Measurements from ENCODE around the gene SIRPD.
"Not testable (repeated sequence)": the region's sequence is repeated elsewhere in the genome, so short reads cannot be mapped to it uniquely, and the experiment has no call there.

SIRPD gene

DNA sequence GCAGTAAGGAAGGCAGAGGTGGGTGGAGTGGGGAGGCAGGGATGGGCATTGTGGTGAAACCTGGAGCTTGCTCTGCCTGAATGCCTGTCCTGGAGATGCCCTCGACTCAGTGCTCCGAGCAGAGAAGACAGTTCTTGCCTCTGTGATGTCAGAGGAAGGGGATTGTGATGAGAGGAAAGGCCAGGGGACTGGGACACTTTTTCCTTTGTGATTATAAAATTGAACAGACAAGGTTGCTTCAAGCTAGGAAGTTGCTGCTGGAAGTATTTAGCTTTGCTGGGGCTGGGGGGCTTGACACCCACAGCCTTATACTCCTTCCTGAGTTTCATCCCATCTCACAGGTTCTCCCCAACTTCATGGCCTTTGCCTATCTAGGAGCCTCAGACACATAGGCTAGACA is at the start of gene SIRPD:
Gene SIRPD, minus strand, starts transcription at position 101 of the 400 bp plus-strand sequence. Its CDS starts 52 bp downstream, at position 49.
- no peak for DNase-seq

DNA sequence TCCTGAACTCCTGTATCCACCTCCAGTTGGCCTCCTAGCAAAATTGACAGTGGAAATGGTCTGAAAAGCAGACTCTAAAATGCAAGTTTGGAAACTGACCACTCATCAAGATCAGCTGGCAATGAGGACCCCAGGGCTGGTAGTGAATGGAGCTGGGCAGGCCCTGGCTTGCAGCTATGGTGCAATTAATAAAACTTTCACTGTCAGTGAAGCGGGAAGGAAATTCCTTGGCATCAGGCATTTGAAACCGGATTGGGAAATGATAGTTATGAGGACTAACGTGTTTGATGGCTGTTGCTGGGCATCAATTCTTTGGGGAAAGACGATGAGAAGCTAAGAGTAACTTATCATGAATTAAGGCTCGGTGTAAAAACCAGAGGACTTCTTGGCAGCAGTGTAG is 43.2 kb upstream of the SIRPD start:
- no peak for DNase-seq

DNA sequence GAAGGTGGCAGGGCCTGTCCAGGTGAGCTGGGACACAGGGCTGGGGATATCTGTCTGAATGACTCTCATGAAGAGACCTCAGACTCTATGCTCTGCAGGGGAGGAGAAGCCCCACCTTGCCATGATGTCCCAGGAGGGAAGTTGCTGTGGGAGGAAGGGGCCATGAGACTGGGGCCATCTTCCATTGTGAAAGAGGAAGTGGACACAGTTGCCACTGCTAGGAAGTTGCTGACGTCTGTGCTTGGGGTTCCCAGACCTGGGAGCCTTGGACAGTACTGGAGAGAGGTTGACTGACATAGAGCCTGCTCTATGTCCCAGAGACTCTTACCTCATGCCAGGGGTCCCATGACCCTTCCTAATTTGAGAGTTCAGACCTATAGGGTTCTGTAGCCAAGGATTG is 37.8 kb upstream of the SIRPD start:
- no peak for DNase-seq

DNA sequence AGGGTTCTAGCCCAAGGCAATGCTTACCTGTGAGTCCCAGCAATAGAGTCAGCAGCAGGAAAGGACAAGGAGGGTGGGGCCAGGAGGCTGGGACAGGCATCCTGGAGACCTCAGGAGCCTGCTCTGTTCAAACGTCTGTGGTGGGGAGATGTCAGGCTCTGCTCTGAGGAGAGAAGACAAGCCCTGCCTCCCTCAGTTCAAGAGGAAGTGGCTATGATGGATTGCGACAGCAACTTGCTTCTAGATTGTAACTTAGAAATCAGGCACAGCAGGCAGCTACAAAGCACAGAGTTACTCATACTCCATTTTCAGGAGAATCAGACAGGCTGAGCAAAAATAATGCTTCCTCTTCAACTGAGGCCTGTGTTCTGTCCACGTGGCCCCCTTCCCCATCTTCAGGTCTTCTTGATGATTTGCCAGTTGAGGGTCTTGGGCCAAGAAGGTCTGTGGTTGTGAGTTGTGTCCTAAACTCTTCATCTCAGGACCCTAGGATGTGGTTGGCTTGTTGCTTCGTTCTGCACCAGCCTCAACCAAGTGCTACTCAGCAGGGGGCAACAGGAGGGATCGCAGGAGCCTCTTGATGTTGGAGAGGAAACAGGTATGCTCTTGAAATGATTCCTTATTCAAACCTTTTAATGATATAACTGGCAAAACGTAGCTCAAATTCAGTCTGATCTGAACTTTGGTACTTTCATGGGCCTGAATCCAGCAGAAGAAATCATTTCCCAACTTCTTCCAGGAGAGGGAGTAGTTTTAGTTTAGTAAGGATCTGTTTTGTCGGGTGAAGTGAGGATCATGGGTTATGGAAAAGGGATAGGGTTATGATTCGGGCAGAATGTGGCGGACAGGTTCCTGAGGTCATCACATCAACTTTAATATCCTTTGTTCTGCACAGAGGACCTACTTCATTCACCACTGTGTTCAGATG is 31.3 kb upstream of the SIRPD start:
- DNase-seq, result no peak

DNA sequence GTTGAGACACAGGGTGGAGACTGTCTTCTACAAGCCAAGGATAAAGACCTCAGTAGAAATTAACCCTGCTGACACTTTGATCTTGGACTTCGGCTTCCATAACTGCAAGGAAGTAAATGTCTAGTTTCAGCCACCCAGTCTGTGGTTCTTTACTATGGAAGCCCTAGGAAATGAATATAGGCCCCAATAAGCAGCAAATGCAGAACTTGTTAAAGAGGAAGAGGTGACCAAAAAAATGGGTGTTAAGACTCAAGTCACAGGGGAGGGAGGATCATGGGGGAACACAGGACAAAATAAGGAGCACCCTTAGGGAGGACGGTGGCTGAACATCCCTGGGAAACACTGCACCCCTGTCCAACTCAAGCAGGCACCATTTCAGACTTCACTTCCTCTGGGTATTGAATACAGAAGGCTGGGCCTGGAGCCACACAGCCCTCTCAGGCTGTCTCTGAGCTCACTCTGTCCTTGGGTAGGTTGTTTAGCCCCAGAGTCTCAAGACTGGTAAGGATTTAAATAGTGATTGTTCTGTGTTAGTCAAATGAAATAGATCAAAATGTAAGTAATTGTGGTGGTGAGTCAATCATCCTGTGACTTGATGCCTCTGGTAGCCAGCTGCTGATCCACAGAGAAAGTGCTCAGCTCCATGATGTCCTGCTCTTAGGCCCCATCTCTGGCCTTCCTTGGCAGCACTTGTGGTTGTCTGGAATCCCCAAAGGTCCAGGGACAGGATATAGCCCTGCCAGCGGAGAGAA is 30.5 kb upstream of the SIRPD start:
- DNase-seq, result no peak

DNA sequence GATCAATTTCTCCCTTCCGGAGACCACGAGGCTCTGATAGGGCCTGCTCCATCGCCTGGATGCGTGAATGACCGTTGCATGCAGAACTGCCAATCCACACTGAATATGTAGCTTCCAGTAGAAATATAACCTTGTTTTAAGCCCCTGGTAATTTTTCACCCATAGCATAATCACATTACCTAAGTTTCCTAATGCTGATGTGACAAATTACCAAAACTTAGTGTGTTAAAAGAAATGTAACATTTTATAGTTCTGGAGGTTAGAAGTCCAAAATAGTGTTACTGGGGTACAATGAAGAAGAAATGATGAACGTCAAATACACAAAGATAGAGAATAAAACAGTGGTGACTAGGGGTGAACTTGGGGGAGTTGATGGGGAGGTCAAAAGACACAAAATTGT is 22.0 kb upstream of the SIRPD start:
- no peak for DNase-seq

DNA sequence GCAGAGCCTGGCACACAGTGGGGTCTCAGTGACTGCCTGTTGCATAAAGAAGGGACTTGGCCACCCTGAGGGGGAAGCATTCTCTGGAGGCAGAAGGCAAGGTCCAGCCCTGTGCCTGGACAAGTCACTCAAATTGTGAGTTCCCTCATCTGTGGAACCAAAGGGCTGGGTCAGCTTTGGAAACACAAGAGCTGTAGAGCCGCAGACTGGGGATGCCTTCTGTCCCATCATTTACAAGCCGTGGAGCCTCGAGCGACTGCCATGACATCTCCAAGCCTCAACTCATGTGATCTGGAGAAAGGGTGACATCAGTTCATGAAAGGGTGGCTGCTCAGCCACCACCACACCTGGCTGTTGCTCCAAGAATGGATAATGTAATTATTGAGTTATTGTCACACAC is 20.4 kb upstream of the SIRPD start:
- DNase-seq, result no peak

DNA sequence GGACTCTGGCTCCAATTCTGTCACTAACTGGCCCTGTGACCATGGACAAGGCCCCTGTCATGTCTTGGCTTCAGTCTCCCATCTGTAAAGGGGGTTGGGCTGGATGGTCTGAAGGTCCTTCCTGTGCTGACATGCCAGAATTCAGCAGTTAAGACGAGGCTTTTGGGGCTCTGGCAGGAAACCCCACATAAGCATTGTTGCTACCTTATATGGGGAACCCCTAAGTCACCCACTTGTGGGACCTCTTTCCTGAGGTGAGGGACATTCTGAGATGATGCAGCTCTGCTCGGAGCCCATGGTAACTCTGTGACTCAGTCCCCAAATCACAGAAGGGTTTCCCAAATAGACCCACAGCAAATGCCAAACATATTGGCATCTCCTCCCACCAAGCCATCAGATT is 19.8 kb upstream of the SIRPD start:
- not testable (repeated sequence) for DNase-seq

DNA sequence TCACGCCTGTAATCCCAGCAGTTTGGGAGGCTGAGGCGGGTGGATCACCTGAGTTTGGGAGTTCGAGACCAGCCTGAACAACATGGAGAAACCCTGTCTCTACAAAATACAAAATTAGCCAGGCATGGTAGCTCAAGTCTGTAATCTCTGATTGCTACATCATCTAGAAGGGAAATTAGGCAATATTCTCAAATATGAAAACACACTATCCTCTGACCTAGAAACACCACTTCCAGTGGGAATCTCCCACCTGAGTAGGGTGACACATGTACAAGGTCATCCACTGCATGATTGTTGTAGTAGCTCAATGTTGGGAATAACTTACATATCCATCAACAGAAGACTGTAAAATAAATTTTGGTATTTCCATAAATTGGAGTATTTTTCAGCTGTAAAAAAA is 19.1 kb upstream of the SIRPD start:
- no peak for DNase-seq

DNA sequence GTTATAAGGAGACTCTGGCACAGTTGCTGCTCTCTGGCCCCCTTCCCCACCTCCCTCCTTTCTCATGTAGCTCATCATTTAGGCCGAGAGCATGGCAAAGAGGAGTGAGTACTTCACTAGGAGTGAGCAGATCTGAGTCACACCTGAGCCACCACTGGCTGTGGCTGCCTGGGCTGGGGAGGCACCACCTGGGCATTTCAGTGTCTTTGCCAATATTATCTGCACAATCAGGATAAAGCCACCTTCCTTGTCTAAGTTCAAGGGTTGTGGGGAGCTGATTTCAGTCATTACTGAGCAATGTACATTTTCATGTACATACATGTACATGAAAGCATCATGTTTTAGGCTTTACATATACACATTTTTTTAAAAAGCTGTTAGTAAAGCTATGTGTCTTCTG is 18.5 kb upstream of the SIRPD start:
- DNase-seq, result not testable (repeated sequence)

DNA sequence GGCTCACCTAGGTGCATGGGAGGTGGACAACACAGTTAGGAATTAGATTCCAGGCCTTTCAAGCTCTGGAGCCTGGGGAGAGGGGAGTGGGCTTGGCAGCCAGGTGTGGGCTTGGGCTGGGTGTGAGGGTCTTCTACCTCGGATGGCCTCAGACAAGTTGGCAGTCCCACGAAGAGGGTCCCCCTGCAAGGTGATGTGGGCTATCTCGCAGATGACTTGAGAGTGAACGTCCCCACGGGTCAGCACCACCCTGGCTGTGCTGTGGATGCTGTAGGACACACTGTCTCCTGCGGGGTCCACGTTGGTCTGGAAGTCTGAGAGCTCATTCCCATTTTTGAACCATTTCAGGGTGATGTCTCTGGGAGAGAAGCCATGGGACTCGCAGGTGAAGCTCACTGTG is 14.1 kb upstream of the SIRPD start:
- not testable (repeated sequence) for DNase-seq

DNA sequence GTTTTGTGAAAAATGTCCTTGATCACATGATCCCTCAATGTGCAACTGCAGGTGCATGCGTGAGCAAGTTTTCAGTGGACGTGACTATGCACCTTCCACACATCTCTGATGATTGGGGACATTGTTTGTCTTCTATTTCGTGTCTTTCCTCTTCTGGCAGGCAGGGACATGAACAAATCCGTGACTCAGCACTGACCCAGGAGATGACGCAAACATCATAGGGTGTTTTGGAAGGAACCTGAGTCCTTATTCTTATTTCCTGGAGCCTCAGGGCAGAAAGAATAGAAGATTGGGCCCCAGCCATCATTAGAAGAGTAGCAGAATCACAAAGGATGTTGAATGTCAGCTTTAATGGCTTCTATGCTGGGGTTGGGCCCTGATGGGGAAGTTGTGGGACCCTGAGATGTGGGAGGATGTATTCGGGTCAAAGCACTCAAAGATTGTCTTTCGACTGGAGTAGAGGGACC is 11.9 kb upstream of the SIRPD start:
- DNase-seq, result peak in 1 of 2 donors; percentile 52

DNA sequence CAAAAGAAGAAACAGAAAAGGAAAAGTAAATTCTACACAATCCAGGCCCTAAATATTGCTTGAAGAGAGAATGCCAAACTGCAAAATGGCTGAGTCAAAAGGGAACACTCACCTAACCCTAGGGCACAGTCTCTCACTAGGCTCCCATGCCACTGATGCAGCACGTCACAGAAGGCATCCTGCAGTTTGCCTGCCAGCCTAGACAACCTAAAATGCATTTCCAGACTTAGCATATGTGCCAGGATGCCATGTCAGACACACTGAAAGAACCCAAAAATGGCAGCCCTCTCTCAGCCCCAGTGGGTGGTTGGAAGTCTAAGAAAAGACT is 10.6 kb upstream of the SIRPD start:
- DNase-seq, result no peak

DNA sequence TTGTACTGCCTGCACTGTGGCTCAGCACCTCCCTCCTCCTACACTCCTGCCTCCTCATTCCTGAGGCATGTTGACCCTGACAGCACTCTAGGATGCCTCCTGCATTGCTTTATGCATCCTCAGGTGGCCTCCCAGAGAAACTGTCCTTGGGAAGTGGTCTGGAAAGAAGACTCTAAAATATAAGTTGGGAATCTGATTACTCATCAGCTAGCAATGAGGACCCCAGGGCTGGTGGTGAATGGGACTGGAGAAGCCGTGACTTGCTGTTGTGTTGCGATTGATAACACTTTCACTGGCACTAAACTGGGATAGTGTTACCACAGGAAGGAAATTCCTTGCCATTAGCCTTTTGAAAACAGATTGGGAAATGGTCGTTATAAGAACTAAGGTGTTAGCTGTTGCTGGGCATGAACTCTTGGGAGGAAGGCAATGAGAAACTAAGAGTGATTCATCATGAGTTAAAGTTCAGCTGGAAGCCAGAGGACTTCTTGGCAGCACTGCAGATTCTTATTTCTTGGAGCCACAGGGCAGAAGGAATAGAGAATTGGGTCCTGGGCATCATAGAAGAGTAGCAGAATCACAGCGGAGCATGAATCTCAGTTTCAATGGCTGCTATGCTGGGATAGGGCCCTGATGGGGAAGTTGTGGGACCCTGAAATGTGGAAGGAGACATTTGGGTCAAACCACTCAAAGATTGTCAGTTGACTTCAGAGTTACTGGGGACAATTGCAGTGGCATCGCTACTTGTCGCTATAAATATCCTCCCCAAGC is 10.1 kb upstream of the SIRPD start:
- DNase-seq, result no peak

DNA sequence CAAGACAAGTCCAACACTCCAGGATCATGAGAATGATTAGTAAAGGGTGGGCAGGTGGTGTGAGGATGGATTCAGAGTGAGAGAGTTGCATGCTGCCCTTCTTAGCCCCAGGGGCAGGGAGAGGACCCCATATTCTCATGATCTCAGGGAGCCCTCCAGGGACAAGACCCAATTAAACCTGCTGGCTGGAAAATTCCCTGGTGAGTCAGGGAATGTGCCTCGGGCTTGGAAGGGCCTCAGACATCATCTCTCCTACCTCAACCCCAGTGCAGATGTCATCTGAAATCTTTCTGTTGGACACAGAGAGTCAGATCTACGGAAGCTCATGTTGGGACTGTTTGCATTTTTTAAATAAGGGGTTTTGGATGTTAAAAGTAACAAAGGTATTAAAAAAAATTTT is 9.2 kb upstream of the SIRPD start:
- DNase-seq, result no peak

DNA sequence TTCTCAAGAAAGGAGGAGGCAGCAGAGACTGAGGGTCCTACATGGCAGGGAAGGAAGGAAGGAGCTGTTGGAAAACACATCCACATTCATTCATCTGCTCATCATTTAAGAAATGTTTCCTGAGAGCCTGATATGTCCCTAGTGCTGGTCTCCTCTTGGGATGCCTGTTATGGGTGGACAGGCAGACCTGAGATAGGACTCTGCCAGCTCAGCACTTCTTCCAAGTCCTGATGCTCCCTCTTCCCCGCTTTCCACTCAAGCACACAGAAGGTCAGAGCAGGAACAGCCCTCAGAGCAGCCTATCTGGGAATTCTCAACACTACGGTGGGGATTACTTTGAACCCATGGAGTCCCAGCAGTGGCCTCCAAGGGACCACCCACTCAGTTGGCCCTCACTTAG is 8.0 kb upstream of the SIRPD start:
- no peak for DNase-seq

DNA sequence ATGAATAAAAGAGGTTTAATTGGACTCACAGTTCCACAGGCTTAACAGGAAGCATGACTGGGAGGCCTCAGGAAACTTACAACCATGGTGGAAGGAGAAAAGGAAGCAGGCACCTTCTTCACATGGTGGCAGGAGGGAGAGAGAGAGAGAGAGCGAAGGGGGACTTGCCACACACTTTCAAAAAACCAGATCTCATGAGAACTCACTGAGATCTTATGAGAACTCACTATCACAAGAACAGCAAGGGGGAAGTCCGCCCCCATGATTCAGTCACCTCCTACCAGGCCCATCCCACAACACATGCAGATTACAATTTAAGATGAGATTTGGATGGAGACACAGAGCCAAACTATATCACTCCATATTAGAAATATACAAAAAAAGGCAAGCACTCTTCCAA is 6.1 kb upstream of the SIRPD start:
- DNase-seq, result no peak

DNA sequence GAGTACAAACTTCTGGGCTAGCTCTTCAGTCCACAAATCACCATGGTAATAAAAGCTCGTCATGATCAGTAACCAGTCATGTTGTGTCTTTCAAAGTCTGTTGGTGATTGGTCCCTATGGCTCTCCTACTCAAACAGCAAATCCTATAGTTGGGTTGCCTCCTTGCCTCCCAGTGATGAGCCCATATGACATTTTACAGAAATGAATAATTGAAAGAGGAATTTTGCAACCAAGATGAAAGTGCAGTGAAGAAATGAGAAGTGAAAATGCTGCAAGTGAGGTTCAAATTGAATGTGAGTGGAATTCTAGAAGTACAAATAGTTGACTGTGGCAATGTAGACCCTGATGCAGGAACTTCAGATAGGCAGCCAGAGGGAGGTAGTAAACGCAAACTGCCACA is 5.1 kb upstream of the SIRPD start:
- no peak for DNase-seq

DNA sequence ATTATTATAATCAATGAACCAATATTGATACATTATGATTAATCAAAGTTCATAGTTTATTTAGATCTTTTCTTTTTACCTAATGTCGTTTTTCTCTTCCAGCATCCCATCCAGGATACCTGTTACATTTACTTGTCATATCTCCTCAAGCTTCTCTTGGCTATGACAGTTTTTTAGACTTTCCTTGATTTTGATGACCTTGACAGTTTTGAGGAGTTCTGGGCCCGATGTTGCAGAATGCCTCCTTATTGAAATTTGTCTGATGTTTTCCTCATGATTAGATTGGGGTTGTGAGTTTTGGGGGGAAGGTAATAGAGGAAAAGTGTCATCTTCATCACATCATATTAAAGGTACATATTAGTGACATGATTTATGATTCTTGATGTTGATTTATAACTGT is 3.8 kb upstream of the SIRPD start:
- DNase-seq, result no peak

DNA sequence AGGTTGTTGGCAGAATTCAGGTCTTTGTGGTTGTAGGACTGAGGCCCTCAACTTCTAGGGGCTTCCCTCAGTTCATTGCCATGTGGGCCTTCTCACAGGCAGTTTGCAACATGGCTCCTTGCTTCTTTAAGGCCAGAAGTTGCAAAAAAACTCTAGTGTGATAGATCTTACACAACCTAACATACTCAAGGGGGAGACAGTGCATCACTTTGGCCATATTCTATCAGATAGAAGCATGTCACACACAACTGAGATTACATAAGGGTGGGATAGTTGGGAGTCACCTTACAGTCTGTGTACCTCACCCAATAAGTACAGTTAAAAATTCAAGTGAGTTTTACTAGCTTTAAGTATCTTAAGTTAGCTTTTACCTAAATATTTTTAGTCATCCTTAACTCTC is 1.6 kb downstream of the SIRPD start:
- peak in 1 of 2 donors; percentile 57 for DNase-seq

DNA sequence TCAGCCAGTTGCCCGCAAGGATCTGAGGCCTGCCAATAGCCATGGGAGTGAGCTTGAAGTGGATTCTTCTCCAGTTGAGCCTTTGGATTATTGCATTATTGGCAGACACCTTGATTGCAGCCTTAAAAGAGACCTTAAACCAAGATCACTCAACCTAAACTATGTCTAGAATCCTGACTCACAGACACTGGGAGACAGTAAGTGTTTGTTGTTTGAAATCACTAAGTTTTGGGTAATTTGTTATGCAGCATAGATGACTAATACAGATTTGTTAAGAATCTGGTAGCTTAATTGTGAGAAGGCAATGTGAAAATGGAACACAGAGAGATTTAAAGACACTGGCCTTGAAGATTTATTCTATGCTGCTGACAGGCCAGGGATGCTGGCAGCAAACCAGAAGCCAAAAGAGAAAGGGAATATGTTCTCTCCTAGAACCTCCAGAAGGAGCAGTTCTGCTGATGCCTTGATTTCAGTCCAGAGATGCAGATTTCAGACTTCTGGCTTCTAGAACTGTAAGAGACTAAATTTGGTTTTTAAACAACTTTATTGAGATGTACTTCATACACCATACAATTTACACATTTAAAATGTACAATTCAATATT is 17.6 kb downstream of the SIRPD start:
- no peak for DNase-seq

DNA sequence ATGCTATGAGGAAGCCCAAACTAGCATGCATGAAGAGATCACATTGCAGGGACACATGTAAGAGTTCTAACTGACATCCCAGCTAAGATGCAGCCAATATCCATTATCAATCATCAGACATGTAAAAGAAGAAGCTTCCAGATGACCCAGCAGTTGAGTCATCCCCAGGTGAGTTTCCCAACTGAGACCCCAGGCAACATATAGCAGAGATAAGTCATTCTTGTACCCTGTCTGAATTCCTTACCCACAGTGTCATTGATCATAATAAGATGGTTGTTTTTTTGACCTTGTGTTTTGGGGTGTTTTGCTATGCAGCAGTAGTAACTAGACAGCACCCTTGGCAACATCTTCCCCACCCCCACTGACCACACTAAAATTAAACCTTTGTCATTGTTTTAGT is 18.9 kb downstream of the SIRPD start:
- DNase-seq, result no peak

DNA sequence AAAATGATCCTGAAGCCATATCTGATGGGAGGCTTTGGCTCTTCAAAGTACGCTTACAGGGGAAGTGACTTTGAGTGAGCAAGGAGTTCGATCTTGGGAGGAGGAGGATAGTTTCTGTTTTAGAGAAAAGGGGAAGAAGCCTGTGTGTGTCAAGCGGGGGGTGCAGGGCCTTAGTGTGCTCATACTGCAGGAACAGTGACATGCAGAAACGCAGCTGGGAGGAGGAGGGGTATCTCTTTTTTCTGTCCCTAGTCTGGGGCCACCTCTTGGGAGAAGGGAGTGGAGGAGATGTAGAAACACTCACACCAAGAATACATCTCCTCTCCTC is 19.8 kb downstream of the SIRPD start:
- peak; percentile 16 to 67 for DNase-seq

All from CD4-positive, alpha-beta T cell treated with Interferon alpha-2 for 1 hour (primary cell).